ENCODE results near the gene GDPD5.
"Not testable (repeated sequence)": the region's sequence is repeated elsewhere in the genome, so short reads cannot be mapped to it uniquely, and the experiment has no call there.

GDPD5 gene

DNA sequence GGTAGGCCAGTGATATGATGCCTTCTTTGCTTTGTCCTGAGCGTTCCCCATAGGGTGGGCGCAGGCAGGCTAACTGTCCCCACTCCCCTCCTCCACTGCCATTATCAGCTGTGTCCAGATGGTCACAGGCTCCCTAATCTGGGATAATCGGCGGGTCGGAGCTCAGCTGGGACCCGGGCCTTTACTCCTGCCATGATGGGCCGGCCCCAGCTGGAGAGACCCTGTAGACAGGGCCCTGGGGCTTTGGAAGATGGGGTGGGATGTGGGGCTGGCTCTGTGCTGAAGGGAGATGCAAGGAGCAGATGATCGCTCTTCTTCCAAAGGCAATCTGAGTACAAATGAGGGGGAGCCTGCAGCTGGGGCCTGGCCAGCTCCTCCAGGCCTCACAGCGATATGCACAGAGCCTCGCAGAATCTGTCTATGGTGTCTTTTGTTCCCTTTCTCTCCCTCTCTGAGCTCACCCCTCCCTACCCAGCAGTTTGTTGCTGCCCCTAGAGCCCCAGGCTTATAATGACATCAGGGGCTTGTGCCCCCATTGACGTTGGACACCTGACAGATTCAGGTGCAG is 104.6 kb downstream of the GDPD5 start:
- no peak overlapping the region for H3K4me3 ChIP-seq (ENCODE audit: low read depth, low read length)
- TF ChIP-seq, protein P1, sequence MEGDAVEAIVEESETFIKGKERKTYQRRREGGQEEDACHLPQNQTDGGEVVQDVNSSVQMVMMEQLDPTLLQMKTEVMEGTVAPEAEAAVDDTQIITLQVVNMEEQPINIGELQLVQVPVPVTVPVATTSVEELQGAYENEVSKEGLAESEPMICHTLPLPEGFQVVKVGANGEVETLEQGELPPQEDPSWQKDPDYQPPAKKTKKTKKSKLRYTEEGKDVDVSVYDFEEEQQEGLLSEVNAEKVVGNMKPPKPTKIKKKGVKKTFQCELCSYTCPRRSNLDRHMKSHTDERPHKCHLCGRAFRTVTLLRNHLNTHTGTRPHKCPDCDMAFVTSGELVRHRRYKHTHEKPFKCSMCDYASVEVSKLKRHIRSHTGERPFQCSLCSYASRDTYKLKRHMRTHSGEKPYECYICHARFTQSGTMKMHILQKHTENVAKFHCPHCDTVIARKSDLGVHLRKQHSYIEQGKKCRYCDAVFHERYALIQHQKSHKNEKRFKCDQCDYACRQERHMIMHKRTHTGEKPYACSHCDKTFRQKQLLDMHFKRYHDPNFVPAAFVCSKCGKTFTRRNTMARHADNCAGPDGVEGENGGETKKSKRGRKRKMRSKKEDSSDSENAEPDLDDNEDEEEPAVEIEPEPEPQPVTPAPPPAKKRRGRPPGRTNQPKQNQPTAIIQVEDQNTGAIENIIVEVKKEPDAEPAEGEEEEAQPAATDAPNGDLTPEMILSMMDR (IDR thresholded peaks at IDR 0.05; ENCODE audit: borderline replicate concordance, insufficient read depth, low read depth, low read length) = no peak

DNA sequence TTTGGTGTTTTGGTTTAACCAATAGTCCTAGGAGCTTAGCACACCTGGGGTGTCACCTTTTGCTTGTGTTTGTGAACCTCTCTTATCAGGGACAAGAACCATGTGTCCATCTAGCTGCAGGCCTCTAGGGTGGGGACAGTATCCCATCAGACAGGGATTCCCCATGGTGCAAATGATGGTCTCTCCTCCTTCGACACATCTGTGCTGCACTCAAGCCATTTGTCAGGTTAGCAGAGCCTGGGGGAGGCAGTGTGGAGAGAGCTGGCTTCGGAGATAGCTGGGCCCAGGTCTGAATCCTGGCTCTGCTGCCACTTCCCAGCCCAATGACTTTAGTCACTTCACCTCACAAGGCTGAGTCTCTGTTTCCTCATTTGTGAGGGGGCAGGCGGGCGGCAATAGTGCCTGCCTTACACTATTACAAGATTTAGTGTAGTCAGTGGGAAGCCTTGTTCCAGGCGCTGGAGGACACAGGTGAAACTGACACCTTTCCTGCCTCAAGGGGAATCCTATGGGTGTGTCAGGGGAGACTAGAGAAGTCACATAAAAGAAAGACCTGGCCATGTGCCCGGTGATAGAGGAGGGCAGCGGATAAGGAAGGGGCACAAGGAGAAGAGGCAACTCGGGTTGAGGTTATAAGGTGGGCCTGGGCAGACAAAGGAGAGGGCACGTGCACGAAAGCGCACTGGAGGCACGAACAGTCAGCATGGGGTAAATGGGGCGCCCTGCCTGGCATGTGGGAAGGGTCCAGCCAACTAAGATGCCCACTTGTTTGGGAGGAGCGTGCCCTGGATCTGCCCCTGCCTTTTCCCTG is 105.3 kb downstream of the GDPD5 start:
- TF ChIP-seq, protein P1 (IDR thresholded peaks at IDR 0.05; ENCODE audit: borderline replicate concordance, insufficient read depth, low read depth, low read length) = no peak
- H3K4me3 ChIP-seq (ENCODE audit: low read depth, low read length) = no peak overlapping the region

DNA sequence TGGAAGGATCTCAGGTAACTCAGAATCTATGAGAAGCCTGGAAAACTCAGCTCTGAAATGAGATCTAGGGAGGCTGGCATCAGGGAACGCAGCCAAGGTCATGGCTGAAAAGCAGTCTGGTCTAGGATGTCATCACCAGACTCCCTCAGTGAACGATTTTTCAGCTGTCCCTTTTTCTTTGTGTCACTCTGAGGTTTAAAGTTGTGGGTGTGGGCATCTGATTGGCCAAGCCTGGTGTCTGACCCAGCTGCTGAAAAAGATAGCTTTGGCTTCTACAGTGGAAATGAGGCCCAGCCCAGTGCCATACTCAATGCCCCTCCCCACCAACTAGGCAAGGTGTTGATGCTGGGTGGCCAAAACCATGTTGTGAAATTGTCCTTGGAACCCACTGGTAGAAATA is 111.9 kb downstream of the GDPD5 start:
- no peak overlapping the region for H3K4me3 ChIP-seq (ENCODE audit: low read depth, low read length)
- TF ChIP-seq, protein P1 (IDR thresholded peaks at IDR 0.05; ENCODE audit: borderline replicate concordance, insufficient read depth, low read depth, low read length) = no peak

DNA sequence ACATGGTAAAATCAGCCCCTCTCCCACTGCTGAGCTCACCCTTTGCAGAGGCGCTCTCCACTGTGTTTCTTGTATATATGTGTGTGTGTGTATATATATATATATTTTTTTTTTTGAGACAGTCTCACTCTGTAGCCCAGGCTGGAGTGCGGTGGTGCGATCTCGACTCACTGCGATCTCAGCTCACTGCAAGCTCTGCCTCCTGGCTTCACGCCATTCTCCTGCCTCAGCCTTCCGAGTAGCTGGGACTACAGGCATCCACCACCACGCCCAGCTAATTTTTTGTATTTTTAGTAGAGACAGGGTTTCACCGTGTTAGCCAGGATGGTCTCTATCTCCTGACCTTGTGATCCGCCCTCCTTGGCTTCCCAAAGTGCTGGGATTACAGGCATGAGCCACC is 112.6 kb downstream of the GDPD5 start:
- H3K4me3 ChIP-seq (ENCODE audit: low read depth, low read length) = not testable (repeated sequence)

DNA sequence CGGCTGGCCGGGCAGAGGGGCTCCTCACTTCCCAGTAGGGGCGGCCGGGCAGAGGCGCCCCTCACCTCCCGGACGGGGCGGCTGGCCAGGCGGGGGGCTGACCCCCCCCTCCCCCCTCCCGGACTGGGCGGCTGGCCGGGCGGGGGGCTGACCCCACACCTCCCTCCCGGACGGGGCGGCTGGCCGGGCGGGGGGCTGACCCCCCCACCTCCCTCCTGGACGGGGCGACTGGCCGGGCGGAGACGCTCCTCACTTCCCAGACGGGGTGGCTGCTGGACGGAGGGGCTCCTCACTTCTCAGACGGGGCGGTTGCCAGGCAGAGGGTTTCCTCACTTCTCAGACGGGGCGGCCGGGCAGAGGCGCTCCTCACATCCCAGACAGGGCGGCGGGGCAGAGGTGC is 115.8 kb downstream of the GDPD5 start:
- not testable (repeated sequence) for H3K4me3 ChIP-seq (ENCODE audit: low read depth, low read length)

DNA sequence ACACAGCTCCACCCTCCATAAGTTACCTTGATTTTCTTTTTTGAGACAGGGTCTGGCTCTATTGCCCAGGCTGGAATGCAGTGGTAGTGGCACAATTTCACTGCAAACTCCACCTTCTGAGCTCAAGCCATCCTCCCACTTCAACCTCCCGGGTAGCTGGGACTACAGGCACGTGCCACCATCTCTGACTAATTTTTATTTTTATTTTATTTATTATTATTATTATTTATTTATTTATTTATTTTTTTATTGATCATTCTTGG is 116.9 kb downstream of the GDPD5 start:
- TF ChIP-seq, protein P1 (IDR thresholded peaks at IDR 0.05; ENCODE audit: borderline replicate concordance, insufficient read depth, low read depth, low read length) = no peak
- no peak overlapping the region for H3K4me3 ChIP-seq (ENCODE audit: low read depth, low read length)

DNA sequence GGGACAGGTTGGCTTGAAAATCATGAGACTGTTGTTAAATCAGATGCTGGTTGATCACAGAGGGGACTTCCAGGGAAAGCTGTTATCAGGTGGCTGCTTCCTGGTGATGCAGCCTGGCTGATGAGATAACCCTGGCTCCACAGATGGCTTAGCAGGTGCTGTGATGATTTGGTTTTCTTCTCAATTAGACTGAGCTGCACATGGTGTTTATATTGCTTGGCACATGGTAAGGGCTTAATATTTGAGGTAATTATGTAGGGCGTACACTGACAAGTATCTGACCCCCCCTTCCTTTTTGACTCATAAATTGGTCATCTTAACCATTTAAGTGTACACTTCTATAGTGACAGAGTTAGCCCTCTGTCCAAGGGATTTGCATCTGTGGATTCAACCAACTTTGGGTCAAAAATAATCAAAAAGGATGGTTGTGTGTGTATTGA is 119.4 kb downstream of the GDPD5 start:
- TF ChIP-seq, protein P1 (IDR thresholded peaks at IDR 0.05; ENCODE audit: borderline replicate concordance, insufficient read depth, low read depth, low read length) = no peak
- H3K4me3 ChIP-seq (ENCODE audit: low read depth, low read length) = no peak overlapping the region

DNA sequence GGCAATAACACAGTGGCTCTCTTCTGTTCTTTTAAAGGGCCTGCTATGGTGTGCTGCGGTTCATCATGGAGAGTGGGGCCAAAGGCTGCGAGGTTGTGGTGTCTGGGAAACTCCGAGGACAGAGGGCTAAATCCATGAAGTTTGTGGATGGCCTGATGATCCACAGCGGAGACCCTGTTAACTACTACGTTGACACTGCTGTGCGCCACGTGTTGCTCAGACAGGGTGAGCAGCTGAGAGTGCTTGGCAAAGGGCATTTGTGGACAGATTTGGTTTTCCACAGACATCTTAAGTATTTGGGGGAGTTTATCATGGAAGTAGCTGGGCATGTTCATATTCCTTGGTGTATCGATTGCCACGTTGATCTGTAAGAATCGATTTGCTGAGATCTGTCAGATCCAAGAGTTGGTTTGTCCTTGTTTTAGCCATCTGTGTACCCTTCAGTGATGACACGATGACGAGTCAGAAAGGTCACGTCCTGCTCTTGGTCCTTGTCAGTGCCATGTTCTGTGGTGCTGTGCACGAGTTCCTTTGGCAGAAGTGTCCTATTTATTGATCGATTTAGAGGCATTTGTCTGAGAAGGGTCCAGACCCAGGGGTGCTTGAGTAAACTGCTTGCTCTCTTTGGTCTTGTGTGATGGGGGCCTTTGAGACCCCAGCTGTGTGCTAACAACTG is 121.6 kb downstream of the GDPD5 start:
- TF ChIP-seq, protein P1 (IDR thresholded peaks at IDR 0.05; ENCODE audit: borderline replicate concordance, insufficient read depth, low read depth, low read length) = no peak
- H3K4me3 ChIP-seq (ENCODE audit: low read depth, low read length) = no peak overlapping the region

Data from GM12875 (cell line).